HepG2 (cell line): ENCODE data around the gene IMP3. TPM values are rescaled to one million over a fixed set of nuclear protein-coding genes. Genes with fewer than 3 reads are reported as not detected.
A peak's percentile ranks its signal among the peaks of the same experiment; 100 is the strongest.

Experiments used
- AGO2 ChIP-seq: fragments of 200-400 bp; formaldehyde crosslinking; optimal IDR thresholded peaks from 2 replicates; pipeline ENCODE3; 2017; ENCODE audit warnings: mild to moderate bottlenecking, low read depth, low read length, moderate library complexity
- ATF7-NPFF ChIP-seq: sonication (generic); formaldehyde crosslinking; IDR thresholded peaks from 2 replicates; pipeline ENCODE4 v1.8.1; 2023; ENCODE audit warnings: mild to moderate bottlenecking, low read depth, missing genetic modification reagents, moderate library complexity
- CTCF ChIP-seq: sonication (generic); formaldehyde crosslinking; IDR thresholded peaks from 2 replicates; pipeline ENCODE4 v1.5.0; 2020; ENCODE audit warnings: mild to moderate bottlenecking, missing genetic modification reagents, moderate library complexity
- GFI1 ChIP-seq: sonication (generic); formaldehyde crosslinking; IDR thresholded peaks from 2 replicates; pipeline ENCODE4 v1.5.0; 2020; ENCODE audit warnings: missing genetic modification reagents, mild to moderate bottlenecking, borderline replicate concordance
- HNRNPK ChIP-seq: fragments of 200-400 bp; formaldehyde crosslinking; IDR thresholded peaks from 2 replicates; pipeline ENCODE4 v1.6.1; 2018; ENCODE audit warnings: low read length, low read depth, moderate library complexity, mild to moderate bottlenecking; ENCODE audit not compliant: poor library complexity, severe bottlenecking
- KAT7 ChIP-seq: IDR thresholded peaks from 2 replicates; pipeline ENCODE4 v1.6.1; 2018; ENCODE audit warnings: borderline replicate concordance, missing compliant biosample characterization
- MTA1 ChIP-seq: sonication (generic); formaldehyde crosslinking; IDR thresholded peaks from 2 replicates; pipeline ENCODE4 v1.4.0; 2020; ENCODE audit warnings: missing genetic modification reagents, mild to moderate bottlenecking, borderline replicate concordance
- NR2C2 ChIP-seq: sonication (generic); formaldehyde crosslinking; IDR thresholded peaks from 2 replicates; pipeline ENCODE4 v1.4.0; 2020; ENCODE audit warnings: missing genetic modification reagents, mild to moderate bottlenecking, moderate library complexity, borderline replicate concordance
- PAF1 ChIP-seq: IDR thresholded peaks from 2 replicates; pipeline ENCODE4 v1.6.1; 2016; ENCODE audit warnings: missing genetic modification reagents, missing compliant biosample characterization
- PCBP2 ChIP-seq: fragments of 200-400 bp; formaldehyde crosslinking; optimal IDR thresholded peaks from 2 replicates; pipeline ENCODE3; 2018; ENCODE audit warnings: low read length, low read depth; ENCODE audit not compliant: poor library complexity, severe bottlenecking
- SRSF4 ChIP-seq: fragments of 200-400 bp; formaldehyde crosslinking; IDR thresholded peaks from one replicate; pipeline ENCODE4 v1.6.1; 2018; ENCODE audit warnings: mild to moderate bottlenecking, low read depth, low read length, moderate library complexity; ENCODE audit not compliant: poor library complexity, severe bottlenecking
- TBX2 ChIP-seq: sonication (generic); formaldehyde crosslinking; IDR thresholded peaks from 2 replicates; pipeline ENCODE4 v1.5.0; 2020; ENCODE audit warnings: missing genetic modification reagents, mild to moderate bottlenecking, borderline replicate concordance
- ZGPAT ChIP-seq: IDR thresholded peaks from 2 replicates; pipeline ENCODE4 v1.6.1; 2016; ENCODE audit warnings: mild to moderate bottlenecking
- ZNF160 ChIP-seq: sonication (generic); formaldehyde crosslinking; IDR thresholded peaks from 2 replicates; pipeline ENCODE4 v1.8.0; 2022; ENCODE audit warnings: mild to moderate bottlenecking, inconsistent platforms, missing genetic modification reagents
- ZNF589 ChIP-seq: sonication (generic); formaldehyde crosslinking; conservative IDR thresholded peaks from 2 replicates; pipeline ENCODE4 v1.8.0; 2022; ENCODE audit warnings: mild to moderate bottlenecking, moderate library complexity, missing genetic modification reagents
- ZNF766 ChIP-seq: sonication (generic); formaldehyde crosslinking; IDR thresholded peaks from 2 replicates; pipeline ENCODE4 v1.5.0; 2020; ENCODE audit warnings: missing genetic modification reagents, borderline replicate concordance
- ZSCAN12 ChIP-seq: sonication (generic); formaldehyde crosslinking; IDR thresholded peaks from 2 replicates; pipeline ENCODE4 v1.9.0; 2021; ENCODE audit warnings: mild to moderate bottlenecking, missing genetic modification reagents
- polyA plus RNA-seq, 8 experiments: library from polyadenylated mRNA; depleted of rRNA in 3 of 8; stranded (reverse) in 7 of 8; unstranded in 1 of 8; fragments of >200 nt; fragmentation: Illumina TruSeq in 4 of 8; extraction: Trizol in 4 of 8; gene quantifications; 2 replicates each; pipeline versions ENCODE4 v1.2.1 to v1.2.3, GENCODE V29; 2011 to 2016; ENCODE audit warnings: low read depth in 4 of 8, missing spikeins in 1 of 8, mixed read lengths in 1 of 8; ENCODE audit not compliant: insufficient read depth in 1 of 8
- total RNA-seq, 5 experiments: library from RNA; depleted of rRNA; stranded (reverse); fragments of >200 nt; fragmentation: Illumina TruSeq; extraction: Trizol; gene quantifications; 2 replicates each; pipeline ENCODE4 v1.2.3, GENCODE V29; 2016; ENCODE audit warnings: low read depth in 1 of 5
- TF ChIP-seq, protein P1 (sequence below): sonication (generic); formaldehyde crosslinking; IDR thresholded peaks from 2 replicates; pipeline ENCODE4 v1.8.1; 2023; ENCODE audit warnings: mild to moderate bottlenecking, missing genetic modification reagents
- TF ChIP-seq, protein P2 (sequence below): sonication (generic); formaldehyde crosslinking; IDR thresholded peaks from 2 replicates; pipeline ENCODE4 v1.4.0; 2020; ENCODE audit warnings: mild to moderate bottlenecking, missing genetic modification reagents

The IMP3 gene
- total and polyA plus RNA-seq, 2 of the 13 experiments (the other 11 are each of a cell fraction or from before 2014, with no cell fraction given): 38.3 to 143 TPM

GRCh38 chr15:75647370-75648155 is 7.5 kb upstream of the IMP3 start, which contains the start of gene SNX33 (continued):
- TF ChIP-seq SRSF4: no peak
- peak; percentile 37; the same call in 1 of the 2 replicates for TF ChIP-seq ZGPAT (CRISPR knock-in tag)
- peak; percentile 46 for TF ChIP-seq AGO2
- TF ChIP-seq, protein P1, sequence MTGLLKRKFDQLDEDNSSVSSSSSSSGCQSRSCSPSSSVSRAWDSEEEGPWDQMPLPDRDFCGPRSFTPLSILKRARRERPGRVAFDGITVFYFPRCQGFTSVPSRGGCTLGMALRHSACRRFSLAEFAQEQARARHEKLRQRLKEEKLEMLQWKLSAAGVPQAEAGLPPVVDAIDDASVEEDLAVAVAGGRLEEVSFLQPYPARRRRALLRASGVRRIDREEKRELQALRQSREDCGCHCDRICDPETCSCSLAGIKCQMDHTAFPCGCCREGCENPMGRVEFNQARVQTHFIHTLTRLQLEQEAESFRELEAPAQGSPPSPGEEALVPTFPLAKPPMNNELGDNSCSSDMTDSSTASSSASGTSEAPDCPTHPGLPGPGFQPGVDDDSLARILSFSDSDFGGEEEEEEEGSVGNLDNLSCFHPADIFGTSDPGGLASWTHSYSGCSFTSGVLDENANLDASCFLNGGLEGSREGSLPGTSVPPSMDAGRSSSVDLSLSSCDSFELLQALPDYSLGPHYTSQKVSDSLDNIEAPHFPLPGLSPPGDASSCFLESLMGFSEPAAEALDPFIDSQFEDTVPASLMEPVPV (CRISPR knock-in tag): no peak
- TF ChIP-seq ZNF589: peak; percentile 33; the same call in 1 of the 2 replicates
- TF ChIP-seq ZNF766 (CRISPR knock-in tag): 0 out of 2 replicates have a peak, but pooled peaks have one; percentile 8
- 0 out of 2 replicates have a peak, but pooled peaks have one; percentile 44 for TF ChIP-seq ZSCAN12 (CRISPR knock-in tag)
- TF ChIP-seq GFI1: peak; percentile 57; the same call in 1 of the 2 replicates
- TF ChIP-seq ZNF160 (CRISPR knock-in tag): peak; percentile 23; the same call in 1 of the 2 replicates
- peak; percentile 38 for TF ChIP-seq TBX2
- peak; percentile 73; the same call in 1 of the 2 replicates for TF ChIP-seq MTA1
- TF ChIP-seq NR2C2 (CRISPR knock-in tag): peak; percentile 27; the same call in 1 of the 2 replicates
- TF ChIP-seq PAF1 (CRISPR knock-in tag): no peak
- TF ChIP-seq, protein P2, sequence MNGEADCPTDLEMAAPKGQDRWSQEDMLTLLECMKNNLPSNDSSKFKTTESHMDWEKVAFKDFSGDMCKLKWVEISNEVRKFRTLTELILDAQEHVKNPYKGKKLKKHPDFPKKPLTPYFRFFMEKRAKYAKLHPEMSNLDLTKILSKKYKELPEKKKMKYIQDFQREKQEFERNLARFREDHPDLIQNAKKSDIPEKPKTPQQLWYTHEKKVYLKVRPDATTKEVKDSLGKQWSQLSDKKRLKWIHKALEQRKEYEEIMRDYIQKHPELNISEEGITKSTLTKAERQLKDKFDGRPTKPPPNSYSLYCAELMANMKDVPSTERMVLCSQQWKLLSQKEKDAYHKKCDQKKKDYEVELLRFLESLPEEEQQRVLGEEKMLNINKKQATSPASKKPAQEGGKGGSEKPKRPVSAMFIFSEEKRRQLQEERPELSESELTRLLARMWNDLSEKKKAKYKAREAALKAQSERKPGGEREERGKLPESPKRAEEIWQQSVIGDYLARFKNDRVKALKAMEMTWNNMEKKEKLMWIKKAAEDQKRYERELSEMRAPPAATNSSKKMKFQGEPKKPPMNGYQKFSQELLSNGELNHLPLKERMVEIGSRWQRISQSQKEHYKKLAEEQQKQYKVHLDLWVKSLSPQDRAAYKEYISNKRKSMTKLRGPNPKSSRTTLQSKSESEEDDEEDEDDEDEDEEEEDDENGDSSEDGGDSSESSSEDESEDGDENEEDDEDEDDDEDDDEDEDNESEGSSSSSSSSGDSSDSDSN (CRISPR knock-in tag): peak; percentile 86
- TF ChIP-seq CTCF: peak; percentile 70
- TF ChIP-seq PCBP2: no peak
- peak; percentile 100 for TF ChIP-seq HNRNPK
- no peak; the same call in 1 of the 2 replicates for TF ChIP-seq ATF7-NPFF (CRISPR knock-in tag)
- peak; percentile 57; the same call in 1 of the 2 replicates for TF ChIP-seq KAT7 (CRISPR knock-in tag)
